ENCODE data around the gene WNT6. TPM values are rescaled to one million over a fixed set of nuclear protein-coding genes. Genes with fewer than 3 reads are reported as not detected.
"Not testable (repeated sequence)": the region's sequence is repeated elsewhere in the genome, so short reads cannot be mapped to it uniquely, and the experiment has no call there.

The WNT6 gene
- total RNA-seq, 1 experiment from 2014 or later = 0.21 TPM

DNA sequence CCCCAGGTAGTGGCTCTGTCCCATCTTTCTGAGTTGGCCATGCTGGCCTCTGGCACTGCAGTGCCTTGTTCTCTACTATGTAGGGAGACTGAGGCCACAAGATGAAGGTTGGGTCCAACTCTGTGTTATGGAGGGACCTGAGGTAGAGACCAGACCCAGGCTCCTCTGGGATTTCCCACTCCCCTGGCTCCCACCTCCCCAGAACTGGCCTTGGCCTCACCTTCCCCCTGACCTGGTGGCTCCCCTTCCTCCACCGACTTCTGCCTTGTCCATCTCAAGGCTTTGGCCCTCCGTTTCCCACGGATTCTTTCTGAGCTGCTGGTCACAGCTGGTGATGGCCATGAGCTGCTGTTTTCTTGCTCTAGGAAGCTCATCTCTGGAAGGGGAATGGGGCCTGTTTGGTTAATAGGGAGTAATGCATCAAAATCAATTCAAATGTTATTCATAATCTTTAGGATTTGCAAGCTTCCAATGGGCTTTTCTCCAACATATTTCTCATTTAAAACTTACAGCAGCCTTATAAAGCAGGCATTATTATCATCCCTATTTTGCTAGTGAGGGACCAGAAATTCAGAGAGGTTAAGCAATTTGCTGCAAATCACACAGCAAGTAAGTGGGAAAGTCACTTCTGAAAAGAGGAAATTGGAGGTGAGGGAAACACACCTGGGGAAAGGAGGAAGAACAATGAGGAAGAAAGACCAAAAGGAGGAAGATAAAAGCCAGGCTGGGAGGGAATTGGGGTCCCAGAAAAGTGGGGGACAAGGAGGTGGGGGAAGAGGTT lies 28.9 kb upstream of the WNT6 start:
- no peak for DNase-seq (ENCODE audit: low spot score)

DNA sequence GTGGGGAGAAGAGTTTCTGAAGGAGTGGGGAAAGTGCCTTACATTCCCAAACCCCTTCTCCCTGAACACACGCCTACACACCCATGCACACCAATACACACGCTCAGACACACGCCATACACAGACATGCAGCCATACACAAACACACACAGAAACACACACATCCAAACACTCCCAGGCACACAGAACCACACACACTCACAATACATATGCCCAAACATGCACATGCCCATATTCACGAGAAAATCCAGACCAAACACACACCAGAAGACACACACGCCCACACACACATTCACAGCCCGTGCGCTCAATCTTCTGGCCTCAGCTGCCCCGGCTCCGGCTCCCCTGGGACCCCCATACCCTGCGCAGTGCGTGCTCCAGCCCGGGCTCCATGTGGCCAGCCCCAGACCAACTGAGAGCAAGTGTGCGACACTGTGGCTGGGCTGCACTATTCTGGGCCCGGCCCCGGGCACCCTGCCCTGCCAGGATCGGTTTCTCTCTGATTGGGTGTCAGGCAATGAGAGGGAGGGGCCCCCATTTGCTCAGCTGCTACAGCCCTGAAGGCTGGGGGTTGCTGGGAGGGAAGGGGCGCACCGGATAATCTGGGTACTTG lies 28.1 kb upstream of the WNT6 start, which contains the start of gene PRKAG3:
PRKAG3 (minus strand) TSS at position 426 of the 613 bp plus-strand sequence.
- no peak for DNase-seq (ENCODE audit: low spot score)

DNA sequence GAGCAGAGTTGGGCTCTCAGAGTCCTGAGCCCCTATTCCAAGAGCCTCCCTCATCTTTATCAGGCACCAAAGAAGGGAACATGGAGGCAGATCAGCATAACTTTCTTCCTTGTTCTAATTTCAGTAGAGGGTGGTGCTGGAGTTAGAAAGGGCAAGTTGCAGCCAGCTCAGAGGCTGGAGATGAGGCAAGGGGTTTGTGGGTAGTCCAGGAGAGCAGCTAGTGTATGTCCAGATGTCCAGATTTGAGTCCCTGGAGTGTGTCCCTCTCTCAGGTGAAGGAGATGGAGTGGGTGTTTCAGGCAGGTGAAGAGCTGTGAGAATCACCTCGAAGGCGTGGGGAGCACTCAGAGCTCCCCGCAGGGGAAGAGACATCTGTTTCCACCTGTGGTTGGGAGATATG lies 27.5 kb upstream of the WNT6 start:
- DNase-seq (ENCODE audit: low spot score) = no peak

DNA sequence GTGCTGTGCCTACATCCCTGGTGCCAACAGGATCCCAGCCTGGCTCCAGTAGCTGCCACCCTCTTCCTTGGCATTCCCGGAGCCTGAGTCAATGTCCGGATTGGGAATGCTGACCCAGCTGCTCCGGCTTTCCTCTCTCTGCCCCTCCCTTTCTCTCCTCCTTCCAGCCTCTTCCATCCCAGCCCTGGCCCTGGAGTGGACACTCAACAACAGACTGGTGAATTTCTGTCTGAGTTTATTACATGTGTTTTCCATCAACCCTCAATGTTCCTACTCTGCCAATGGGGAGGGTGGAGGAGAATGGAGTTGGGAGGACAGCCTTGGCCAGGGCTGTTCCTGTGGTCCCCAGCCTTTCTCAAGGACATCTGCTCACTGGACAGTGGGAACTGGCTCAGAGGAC lies 27.1 kb upstream of the WNT6 start:
- DNase-seq (ENCODE audit: low spot score) = no peak

DNA sequence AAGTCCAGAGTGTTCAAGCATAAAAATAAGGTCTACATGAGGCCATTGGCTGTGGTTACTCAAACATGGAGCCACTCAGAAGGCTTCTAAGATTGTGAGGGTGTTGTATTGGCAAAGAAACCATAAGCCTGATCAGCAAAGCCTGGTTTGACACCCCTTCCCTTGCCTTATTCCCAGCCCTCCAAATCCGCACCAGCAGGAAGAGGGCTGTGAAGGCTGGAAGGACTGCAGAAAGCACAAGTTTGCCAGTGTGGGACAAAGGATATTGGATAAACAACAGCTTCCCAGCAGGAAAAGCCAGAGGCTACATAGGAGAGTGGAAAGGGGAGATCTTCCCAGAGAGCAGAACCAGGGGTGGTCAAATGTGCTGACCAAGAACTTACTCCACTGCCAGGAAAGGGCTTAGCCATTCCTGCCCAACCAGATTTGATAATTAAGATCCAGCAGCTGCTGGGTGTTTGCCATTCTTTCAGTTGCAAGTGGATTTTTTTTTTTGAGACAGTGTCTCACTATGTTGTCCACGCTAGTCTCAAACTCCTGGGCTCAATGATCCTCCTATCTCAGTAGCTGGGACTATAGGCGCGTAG lies 26.5 kb upstream of the WNT6 start:
- DNase-seq (ENCODE audit: low spot score) = no peak

DNA sequence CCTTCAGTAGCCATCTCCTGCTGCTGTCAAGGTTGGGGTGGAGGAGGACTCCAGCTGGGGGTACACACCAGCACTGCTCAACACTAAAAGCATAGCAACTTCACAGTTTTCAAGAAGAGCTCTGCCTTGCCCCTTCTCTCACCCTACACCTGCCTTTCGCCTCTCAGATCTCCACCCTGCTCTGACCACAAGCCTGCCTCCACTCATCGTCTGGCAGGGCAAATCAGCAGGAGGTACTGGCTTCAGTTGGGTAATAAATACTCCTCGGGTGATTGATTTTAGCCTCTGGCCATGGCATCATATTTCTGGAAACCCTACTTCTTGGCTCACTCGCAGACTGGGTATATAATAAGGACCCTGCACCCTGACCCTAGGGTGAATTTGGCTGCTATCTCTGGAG lies 24.9 kb upstream of the WNT6 start:
- no peak for DNase-seq (ENCODE audit: low spot score)

DNA sequence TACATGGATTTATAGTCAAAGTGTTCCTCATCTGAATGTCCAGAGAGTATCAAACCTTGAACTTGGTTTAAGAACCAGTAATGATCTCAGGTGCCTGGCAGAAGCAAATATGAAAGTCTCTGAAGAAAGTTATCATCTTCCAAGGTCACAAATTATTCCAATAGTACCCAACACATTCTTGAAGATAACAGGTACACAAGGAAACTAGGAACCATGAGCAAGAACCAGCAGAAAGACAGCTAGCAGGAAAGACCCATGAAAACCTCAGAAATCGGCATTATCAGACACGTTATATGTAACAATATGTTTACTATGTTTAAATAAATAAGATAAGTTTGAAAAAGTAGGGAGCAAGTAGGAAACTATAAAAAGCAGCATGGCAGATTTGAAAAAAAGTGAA lies 22.1 kb upstream of the WNT6 start:
- DNase-seq (ENCODE audit: low spot score) = no peak

DNA sequence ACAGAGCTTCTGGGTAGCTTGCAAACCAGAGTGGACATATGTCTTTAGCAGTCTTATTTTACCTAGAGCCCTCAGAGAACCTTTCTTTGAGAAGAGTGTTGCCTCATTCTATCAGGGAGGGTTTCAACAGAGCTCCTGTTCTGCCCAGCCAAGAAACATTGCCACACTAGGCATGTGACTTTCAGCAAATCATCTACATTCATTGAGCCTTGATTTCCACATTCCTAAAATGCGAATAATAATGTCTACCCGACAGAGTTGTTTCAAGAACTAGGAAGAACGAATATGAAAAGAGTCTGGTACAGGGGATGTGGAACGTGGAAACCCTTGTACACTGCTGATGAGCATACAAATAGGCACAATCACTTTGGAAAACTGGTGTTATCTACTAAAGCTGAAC lies 20.2 kb upstream of the WNT6 start:
- no peak for DNase-seq (ENCODE audit: low spot score)

DNA sequence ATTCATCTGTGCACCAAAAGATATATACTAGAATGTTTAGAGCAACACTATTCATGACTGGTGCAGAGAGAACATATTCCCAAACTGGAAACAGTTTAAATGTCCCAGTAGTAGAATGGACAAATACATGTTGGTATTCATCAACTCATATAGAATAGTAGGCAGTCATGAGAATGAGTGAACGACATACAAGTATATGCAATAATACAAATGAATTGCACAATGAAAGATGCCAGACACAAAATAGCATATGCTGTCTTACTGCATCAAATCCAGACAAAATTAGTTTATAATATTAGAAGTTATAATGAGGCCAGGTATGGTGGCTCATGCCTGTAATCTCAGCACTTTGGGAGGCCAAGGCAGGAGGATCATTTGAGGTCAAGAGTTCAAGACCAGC lies 19.7 kb upstream of the WNT6 start:
- no peak for DNase-seq (ENCODE audit: low spot score)

DNA sequence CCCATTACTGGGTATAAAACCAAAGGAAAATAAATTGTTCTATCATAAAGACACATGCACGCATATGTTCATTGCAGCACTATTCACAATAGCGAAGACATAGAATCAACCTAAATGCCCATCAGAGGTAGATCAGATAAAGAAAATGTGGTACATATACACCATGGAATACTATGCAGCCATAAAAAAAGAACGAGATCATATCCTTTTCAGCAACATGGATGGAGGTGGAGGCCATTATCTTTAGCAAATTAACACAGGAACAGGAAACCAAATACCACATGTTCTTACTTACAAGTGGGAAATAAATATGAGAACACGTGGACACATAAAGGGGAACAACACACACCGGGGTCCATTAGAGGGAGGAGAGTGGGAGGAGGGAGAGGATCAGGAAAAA lies 15.3 kb upstream of the WNT6 start:
- not testable (repeated sequence) for DNase-seq (ENCODE audit: low spot score)

DNA sequence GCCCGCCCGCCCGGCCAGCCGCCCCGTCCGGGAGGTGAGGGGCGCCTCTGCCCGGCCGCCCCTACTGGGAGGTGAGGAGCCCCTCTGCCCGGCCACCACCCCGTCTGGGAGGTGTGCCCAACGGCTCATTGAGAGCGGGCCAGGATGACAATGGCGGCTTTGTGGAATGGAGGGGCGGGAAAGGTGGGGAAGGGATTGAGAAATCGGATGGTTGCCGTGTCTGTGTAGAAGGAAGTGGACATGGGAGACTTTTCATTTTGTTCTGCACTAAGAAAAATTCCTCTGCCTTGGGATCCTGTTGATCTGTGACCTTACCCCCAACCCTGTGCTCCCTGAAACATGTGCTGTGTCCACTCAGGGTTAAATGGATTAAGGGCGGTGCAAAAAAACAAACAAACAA lies 12.6 kb upstream of the WNT6 start:
- DNase-seq (ENCODE audit: low spot score) = not testable (repeated sequence)

DNA sequence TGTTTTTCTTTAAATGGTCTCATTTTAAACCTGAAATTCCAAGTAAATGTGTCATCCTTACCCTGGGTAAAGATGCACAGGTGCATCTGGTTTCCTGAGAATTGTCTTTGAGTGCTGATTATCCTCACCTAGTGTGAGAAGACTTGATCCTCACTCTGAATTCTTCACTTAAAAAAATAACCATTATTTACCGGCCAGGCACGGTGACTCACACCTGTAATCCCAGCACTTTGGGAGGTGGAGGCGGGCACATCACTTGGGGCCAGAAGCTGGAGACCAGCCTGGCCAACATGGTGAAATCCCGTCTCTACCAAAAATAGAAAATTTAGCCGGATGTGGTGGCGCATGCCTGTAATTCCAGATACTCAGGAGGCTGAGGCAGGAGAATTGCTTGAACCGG lies 9.9 kb upstream of the WNT6 start:
- DNase-seq (ENCODE audit: low spot score) = peak; percentile 50

DNA sequence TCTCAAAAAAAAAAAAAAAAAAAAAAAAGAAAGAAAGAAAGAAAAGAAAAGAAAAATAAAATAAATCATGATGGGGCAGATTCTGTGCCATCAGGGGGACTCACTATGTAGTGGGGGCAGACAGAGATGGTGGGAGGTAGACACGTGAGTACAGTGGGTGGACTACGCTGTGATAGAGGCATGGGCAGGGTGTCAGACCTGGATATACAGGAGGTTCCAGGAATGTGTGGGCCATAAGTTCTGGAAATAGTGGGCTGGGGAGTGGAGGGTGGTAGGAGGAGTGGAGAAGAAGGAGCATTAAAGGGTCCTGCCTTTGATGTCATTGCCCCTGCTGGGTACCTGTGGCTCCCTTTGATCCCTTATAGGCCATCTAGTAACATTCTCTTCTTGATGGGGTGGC lies 8.8 kb upstream of the WNT6 start:
- DNase-seq (ENCODE audit: low spot score) = no peak

DNA sequence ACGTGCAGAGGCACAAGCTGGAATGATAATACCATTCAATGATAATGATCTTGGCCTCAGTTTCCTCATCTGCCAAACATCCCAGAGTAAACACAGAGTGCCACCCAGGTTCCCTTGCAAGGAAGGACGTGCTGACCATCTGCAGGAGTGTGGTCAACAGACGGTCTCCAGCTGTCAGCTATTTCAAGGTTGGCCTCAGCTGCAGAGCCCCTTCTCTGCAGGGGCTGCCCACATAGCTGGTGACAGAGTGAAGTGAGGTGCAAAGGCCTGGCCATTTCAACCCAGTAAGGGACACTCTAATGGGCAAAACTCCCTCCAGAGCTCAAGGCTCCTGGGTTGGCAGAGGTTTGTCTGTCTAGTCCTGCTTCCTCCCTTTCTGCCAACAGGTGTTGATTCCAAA lies 8.3 kb upstream of the WNT6 start:
- DNase-seq (ENCODE audit: low spot score) = no peak

DNA sequence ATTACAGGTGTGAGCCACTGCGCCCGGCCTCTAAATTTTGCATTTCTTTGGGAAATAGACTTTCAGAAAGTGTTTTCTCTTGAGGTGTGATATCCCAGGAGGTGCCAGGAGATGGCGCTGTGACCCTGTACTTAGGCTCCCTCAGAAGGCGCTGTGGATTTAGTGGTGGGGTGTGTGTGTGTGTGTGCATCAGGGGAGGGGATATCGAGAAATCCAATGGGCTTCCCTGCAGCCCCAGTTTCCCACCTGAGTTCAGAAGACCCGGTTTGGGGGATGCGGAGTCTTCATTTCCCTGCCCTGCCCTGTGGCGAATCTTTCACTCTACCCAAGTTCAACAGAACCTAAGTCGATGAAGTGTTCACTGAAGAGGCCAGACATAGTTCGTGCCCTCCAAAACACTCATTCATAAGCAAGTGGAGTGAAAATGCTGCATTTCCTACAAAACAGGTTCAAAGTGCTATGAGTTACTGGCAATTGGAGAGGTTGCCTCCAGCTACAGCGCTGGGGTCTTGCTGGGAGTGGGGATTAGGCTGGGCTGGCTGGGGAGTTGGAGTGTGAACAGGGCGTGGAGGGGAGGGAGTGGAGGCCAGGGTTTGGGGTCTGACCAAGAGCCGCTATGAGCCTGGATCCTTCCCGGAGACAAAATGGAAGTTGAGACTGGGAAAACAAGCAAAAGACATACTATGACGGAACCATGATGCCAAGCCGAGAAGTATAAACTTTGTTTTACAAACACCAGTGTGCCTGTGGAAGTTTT lies 6.5 kb upstream of the WNT6 start:
- peak; percentile 62 for DNase-seq (ENCODE audit: low spot score)

DNA sequence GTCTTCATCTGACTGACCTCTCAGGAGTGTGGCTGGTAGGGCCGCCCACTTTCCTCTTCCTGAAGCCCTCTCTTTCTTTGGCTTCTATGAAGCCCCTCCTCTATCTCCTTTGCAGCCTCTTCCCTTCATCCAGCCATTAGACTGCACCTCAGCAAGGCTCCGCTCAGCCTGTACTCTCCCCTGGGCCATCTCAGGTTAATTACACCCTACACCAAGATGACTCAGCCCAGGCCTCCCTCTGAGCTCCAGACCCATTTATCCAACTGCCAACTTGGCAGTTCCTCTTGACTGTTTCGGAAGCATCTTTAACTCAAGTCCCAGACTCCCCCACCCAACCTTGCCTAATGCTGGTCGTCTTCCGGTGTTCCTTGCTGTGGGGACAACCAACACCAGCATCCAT lies 5.8 kb upstream of the WNT6 start:
- peak; percentile 65 for DNase-seq (ENCODE audit: low spot score)

DNA sequence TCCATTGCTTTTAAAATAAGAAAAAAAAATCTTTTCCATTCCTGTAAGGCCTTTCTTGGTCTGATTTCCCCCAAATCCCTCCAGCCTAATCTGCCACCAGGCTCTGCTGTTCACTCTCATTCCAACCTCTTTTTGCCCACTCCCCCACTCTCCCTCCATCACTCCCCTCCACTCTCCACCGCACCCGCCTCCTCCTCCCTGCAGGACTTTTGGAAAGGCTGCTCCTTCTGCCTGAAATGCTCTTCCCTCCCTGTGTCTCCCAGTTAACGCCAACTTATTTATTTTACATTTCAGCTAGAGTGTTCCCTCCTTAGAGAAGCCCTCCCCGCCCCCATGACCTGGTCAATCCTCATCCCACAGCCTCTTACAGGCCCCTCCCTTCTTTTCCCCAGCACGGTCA lies 4.7 kb upstream of the WNT6 start:
- DNase-seq (ENCODE audit: low spot score) = no peak

DNA sequence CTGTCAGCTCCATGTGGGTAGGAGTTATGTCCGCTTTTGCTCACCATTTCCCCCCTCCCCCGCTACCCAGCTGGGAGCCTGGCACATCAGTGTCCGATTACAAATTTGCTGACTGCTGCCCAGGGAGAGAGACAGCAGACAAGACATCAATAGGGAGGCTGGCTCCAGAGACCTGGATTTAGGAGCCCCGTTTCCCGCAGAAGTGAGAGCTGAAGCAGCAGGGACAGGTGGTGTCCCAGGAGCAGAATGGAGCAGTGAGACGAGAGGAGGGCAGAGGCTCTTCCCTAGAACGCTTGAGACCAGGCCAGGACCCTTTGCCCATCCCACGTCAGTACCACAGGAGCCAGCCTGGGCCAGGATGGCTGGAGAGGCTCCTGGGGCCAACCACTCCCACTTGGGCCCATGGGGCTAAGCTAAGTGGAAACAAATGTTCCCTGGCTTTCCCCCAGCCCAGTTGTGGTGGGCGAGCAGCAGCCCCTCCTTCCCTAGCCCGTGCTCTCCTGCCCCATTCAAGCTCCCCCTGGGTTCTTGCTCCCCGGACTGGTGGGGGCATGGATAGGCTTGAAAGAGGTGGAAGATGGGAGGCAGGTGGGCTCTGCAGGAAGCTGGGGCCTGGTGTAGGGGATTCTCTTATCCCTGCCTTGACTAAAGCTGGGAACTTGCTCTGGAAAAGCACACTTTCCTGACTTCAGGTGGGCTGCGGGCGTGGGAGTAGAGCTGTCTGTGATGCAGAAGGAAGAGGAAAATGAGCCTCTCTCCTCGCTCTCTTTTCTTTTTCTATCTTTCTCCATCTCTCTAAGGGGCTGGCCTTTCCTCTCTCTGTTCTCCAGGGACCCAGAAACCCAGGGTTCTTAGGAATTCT lies 4.1 kb upstream of the WNT6 start:
- no peak for DNase-seq (ENCODE audit: low spot score)

DNA sequence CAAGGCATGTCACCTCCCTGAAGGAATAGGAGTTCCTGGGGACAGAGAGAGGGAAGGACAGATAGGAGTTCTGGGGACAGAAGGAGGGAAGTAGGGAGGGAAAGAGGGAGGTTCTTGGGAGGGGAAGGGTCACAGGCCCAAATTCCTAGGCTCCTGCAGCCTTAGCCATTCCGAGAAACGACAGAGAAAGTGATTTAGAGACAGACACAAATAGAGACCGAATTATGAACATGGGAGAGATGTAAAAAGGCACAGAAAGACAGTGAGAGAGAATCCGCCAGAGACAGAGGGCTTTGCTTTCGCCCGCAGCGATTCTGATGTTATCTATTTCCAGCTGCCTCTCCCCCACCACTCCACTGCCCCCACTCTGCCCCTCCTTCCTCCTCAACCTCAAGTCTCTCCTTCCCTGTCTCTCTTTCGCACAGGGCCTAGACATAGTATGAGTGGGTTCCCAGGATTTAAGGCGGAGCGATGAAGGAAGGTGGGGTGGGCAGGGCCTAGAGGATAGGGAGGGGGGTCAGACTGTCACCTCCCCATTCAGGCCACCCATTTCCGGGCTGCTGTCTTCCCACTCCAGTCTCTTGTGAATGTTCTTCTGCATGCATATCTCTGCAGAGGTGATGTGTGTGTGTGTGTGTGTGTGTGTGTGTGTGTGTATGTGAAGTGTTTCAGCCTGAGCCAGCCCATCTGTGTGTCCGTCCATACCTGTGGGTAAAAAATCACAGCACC lies 3.3 kb upstream of the WNT6 start:
- no peak for DNase-seq (ENCODE audit: low spot score)

DNA sequence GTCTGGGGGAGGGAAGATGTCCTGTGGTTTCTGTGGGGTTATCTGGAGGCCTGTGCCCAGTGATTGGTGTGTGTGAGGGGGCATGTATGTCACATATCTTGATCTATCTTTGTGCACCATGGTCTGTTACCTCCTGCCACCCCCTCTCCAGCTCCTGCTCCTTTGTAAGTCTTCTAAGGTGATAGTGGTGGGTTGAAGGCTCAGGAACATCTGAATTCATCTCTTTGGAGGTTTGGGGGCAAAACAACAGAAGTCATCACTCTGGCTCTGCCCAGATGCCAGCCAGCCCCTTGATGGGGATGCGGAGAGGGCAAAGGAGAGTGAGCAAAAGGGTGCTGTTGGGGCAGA lies 2.7 kb upstream of the WNT6 start:
- DNase-seq (ENCODE audit: low spot score) = no peak

Measured in H4 (cell line).